HPDE6-E6E7 (cell line): ENCODE measurements around the gene DTNB.
"Not testable (repeated sequence)": the region's sequence is repeated elsewhere in the genome, so short reads cannot be mapped to it uniquely, and the experiment has no call there.

ENCODE experiments used
- DNase-seq: peaks from one replicate; pipeline ENCODE4 v3.0.0; 2011; ENCODE audit warnings: missing footprints; ENCODE audit errors: extremely low spot score

DTNB gene

GRCh38 chr2:25673300-25674076 lies at the start of gene DTNB:
DTNB (minus strand) TSS chr2:25673577; CDS start chr2:25652660, 20,917 bp downstream.
- peak; percentile 68 for DNase-seq

- DNase-seq = no peak
These were observed 48.8 kb upstream of the DTNB start for GRCh38 chr2:25722224-25722623.

GRCh38 chr2:25720575-25720974 lies 47.2 kb upstream of the DTNB start:
- no peak for DNase-seq

- no peak for DNase-seq
These were observed 41.4 kb upstream of the DTNB start for GRCh38 chr2:25714740-25715139.

- no peak for DNase-seq
These were observed 39.1 kb upstream of the DTNB start for GRCh38 chr2:25712455-25712854.

- DNase-seq = no peak
These were observed 38.4 kb upstream of the DTNB start for GRCh38 chr2:25711675-25712354.

GRCh38 chr2:25710750-25711149 lies 37.4 kb upstream of the DTNB start:
- no peak for DNase-seq

GRCh38 chr2:25709349-25709748 lies 36.0 kb upstream of the DTNB start:
- DNase-seq = no peak

- no peak for DNase-seq
These were observed 34.7 kb upstream of the DTNB start for GRCh38 chr2:25707927-25708590.

GRCh38 chr2:25705575-25705974 lies 32.2 kb upstream of the DTNB start:
- DNase-seq = not testable (repeated sequence)

GRCh38 chr2:25701801-25702200 lies 28.4 kb upstream of the DTNB start:
- DNase-seq = no peak

GRCh38 chr2:25700221-25700660 lies 26.9 kb upstream of the DTNB start:
- DNase-seq = peak; percentile 19

- DNase-seq = no peak
These were observed 25.8 kb upstream of the DTNB start for GRCh38 chr2:25699216-25699615.

GRCh38 chr2:25698752-25699151 lies 25.4 kb upstream of the DTNB start:
- no peak for DNase-seq

- DNase-seq = no peak
These were observed 24.4 kb upstream of the DTNB start for GRCh38 chr2:25697559-25698341.

GRCh38 chr2:25692737-25693445 lies 19.5 kb upstream of the DTNB start:
- DNase-seq = no peak

GRCh38 chr2:25692143-25692542 lies 18.8 kb upstream of the DTNB start:
- no peak for DNase-seq

- no peak for DNase-seq
These were observed 16.7 kb upstream of the DTNB start for GRCh38 chr2:25690058-25690457.

- DNase-seq = no peak
These were observed 14.9 kb upstream of the DTNB start for GRCh38 chr2:25688236-25688635.

GRCh38 chr2:25685741-25686140 lies 12.4 kb upstream of the DTNB start:
- no peak for DNase-seq
